ENCODE results near the gene SH3RF2. TPM values are rescaled to one million over a fixed set of nuclear protein-coding genes. Genes with fewer than 3 reads are reported as not detected.
"Not testable (repeated sequence)": the region's sequence is repeated elsewhere in the genome, so short reads cannot be mapped to it uniquely, and the experiment has no call there.

The SH3RF2 gene
- total and polyA plus RNA-seq, 10 donors = 0.04 to 0.44 (median 0.10) TPM; not detected in 2

GRCh38 chr5:146105477-146105876 lies 169.1 kb downstream of the SH3RF2 start, which contains the start of gene PLAC8L1:
Gene PLAC8L1, minus strand, starts transcription at chr5:146105577. Its CDS starts 1,266 bp downstream, at chr5:146104311.
- intact Hi-C loops (cut with DNase I; ENCODE audit: low total_unique reads) = no loop called here
- H3K9me3 ChIP-seq = no peaks in the 10 kb centered on the region
- DNase-seq = no peak
- H3K4me3 ChIP-seq = no peak within 1 kb of the TSS
- WGBS, 5 donors = 92 to 97% (median 94%) methylated on average over 2 of the region's 2 CpGs
- H3K27ac ChIP-seq = no peak within 1 kb of the TSS
- H3K27me3 ChIP-seq (replicated peaks in 1 of 7) = no peaks in the 10 kb centered on the region
- TF ChIP-seq POLR2A (IDR thresholded peaks at IDR 0.05) = no peak
- TF ChIP-seq, protein P1, sequence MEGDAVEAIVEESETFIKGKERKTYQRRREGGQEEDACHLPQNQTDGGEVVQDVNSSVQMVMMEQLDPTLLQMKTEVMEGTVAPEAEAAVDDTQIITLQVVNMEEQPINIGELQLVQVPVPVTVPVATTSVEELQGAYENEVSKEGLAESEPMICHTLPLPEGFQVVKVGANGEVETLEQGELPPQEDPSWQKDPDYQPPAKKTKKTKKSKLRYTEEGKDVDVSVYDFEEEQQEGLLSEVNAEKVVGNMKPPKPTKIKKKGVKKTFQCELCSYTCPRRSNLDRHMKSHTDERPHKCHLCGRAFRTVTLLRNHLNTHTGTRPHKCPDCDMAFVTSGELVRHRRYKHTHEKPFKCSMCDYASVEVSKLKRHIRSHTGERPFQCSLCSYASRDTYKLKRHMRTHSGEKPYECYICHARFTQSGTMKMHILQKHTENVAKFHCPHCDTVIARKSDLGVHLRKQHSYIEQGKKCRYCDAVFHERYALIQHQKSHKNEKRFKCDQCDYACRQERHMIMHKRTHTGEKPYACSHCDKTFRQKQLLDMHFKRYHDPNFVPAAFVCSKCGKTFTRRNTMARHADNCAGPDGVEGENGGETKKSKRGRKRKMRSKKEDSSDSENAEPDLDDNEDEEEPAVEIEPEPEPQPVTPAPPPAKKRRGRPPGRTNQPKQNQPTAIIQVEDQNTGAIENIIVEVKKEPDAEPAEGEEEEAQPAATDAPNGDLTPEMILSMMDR (IDR thresholded peaks at IDR 0.05 in 8 of 11, conservative IDR thresholded peaks at IDR 0.05 in 3 of 11) = no peak
- no peaks in the 10 kb centered on the region for H3K4me1 ChIP-seq
- peaks cover 0 to 10% (median 0%) of the 10 kb centered on the region in 6 donors for H3K36me3 ChIP-seq

- no peak overlapping the region for H3K27ac ChIP-seq
- no peaks in the 10 kb centered on the region for H3K27me3 ChIP-seq (replicated peaks in 1 of 7)
- peaks cover 0 to 28% (median 5%) of the 10 kb centered on the region in 6 donors for H3K36me3 ChIP-seq
- WGBS, 5 donors = 25 to 79% (median 41%) methylated on average over 1 of the region's 1 CpG
- DNase-seq = no peak
- TF ChIP-seq, protein P1 (IDR thresholded peaks at IDR 0.05 in 8 of 11, conservative IDR thresholded peaks at IDR 0.05 in 3 of 11) = no peak
- TF ChIP-seq POLR2AphosphoS5 (IDR thresholded peaks at IDR 0.05) (no peak), POLR2A (IDR thresholded peaks at IDR 0.05) (no peak)
- no peaks in the 10 kb centered on the region for H3K9me3 ChIP-seq
- H3K4me1 ChIP-seq = no peaks in the 10 kb centered on the region
- intact Hi-C loops (cut with DNase I; ENCODE audit: low total_unique reads) = no loop called here
- no peak overlapping the region for H3K4me3 ChIP-seq
Observed at GRCh38 chr5:146107901-146108300, 171.5 kb downstream of the SH3RF2 start.

- H3K4me3 ChIP-seq; H3K27ac ChIP-seq; H3K9me3 ChIP-seq; H3K4me1 ChIP-seq; H3K27me3 ChIP-seq (replicated peaks in 1 of 7); intact Hi-C loops (cut with DNase I; ENCODE audit: low total_unique reads); DNase-seq: not testable (repeated sequence)
- 88 to 96% (median 93%) methylated on average over 2 of the region's 2 CpGs for WGBS, 5 donors
- H3K36me3 ChIP-seq = peaks cover 0 to 38% (median 13%) of the 10 kb centered on the region in 6 donors
Observed at GRCh38 chr5:146108870-146109269, 172.5 kb downstream of the SH3RF2 start.

DNA sequence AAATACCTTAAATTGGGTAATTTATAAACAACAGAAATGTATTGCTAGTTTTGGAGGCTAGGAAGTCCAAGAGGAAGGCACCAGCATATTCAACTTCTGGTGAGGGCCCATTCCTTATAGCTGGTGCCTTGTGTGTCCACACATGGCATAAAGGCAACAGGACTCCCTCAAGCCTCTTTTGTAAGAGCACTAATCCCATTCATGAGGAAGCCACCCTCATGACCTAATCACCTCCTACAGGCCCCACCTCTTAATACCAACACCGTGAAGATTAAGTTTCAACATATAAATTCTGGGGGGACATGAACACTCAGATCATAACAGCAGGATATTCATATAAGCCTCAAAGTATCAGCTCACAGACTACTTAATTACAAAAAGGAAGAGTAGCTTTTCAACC lies 173.0 kb downstream of the SH3RF2 start:
- 50 to 86% (median 63%) methylated on average over 1 of the region's 1 CpG for WGBS, 5 donors
- TF ChIP-seq POLR2A (IDR thresholded peaks at IDR 0.05) = no peak
- no peak for TF ChIP-seq POLR2AphosphoS5 (IDR thresholded peaks at IDR 0.05)
- no peaks in the 10 kb centered on the region for H3K4me1 ChIP-seq
- H3K36me3 ChIP-seq = peaks cover 0 to 39% (median 16%) of the 10 kb centered on the region in 6 donors
- H3K27ac ChIP-seq = no peak overlapping the region
- no peaks in the 10 kb centered on the region for H3K9me3 ChIP-seq
- intact Hi-C loops (cut with DNase I; ENCODE audit: low total_unique reads) = no loop called here
- DNase-seq = no peak
- no peaks in the 10 kb centered on the region for H3K27me3 ChIP-seq (replicated peaks in 1 of 7)
- H3K4me3 ChIP-seq = no peak overlapping the region

DNA sequence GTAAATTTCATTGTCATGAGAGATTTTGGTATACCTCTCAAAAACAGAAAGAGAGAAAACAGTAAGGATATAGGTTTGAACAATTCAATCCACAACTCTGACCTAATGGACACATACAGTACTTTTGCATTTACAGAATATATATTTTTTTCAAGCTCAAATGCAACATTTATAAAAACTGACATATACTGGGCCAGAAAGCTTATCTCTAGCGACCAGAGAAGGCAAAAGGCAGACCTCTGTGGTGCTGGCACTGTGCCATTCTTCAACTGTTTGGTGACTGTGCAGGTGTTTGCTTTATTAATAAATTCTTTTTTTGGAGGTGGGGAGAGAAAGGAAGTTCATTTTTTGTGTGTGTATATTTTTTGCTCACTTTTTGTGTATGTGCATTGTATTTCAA lies 175.0 kb downstream of the SH3RF2 start:
- WGBS, 5 donors = 46 to 53% (median 51%) methylated on average over 1 of the region's 1 CpG
- Histone ChIP-seq H3K4me3 (no peak overlapping the region), H3K27me3 (replicated peaks in 1 of 7) (no peaks in the 10 kb centered on the region), H3K27ac (no peak overlapping the region), H3K9me3 (no peaks in the 10 kb centered on the region), H3K4me1 (no peaks in the 10 kb centered on the region), H3K36me3 (peaks cover 0 to 55% (median 18%) of the 10 kb centered on the region in 6 donors)
- intact Hi-C loops (cut with DNase I; ENCODE audit: low total_unique reads) = no loop called here
- no peak for DNase-seq
- TF ChIP-seq POLR2AphosphoS5 (IDR thresholded peaks at IDR 0.05) (no peak), POLR2A (IDR thresholded peaks at IDR 0.05) (no peak)
- TF ChIP-seq, protein P1 (IDR thresholded peaks at IDR 0.05 in 8 of 11, conservative IDR thresholded peaks at IDR 0.05 in 3 of 11) = no peak
